Ishikawa (cell line): ENCODE data around the gene PDZRN3.

Experiments used
- CREB1 ChIP-seq: IDR thresholded peaks from 2 replicates; pipeline ENCODE4 v1.6.1; 2012; ENCODE audit warnings: low read depth
- EGR1 ChIP-seq: IDR thresholded peaks from 2 replicates; pipeline ENCODE4 v1.6.1; 2012
- EP300 ChIP-seq: IDR thresholded peaks from 2 replicates; pipeline ENCODE4 v1.6.1; 2012; ENCODE audit warnings: borderline replicate concordance
- MAX ChIP-seq: IDR thresholded peaks from 2 replicates; pipeline ENCODE4 v1.6.1; 2012
- NFIC ChIP-seq: IDR thresholded peaks from 2 replicates; pipeline ENCODE4 v1.6.1; 2012
- RAD21 ChIP-seq: IDR thresholded peaks from 2 replicates; pipeline ENCODE4 v1.6.1; 2012; ENCODE audit warnings: low read depth
- REST ChIP-seq: IDR thresholded peaks from 2 replicates; pipeline ENCODE4 v1.6.1; 2012; ENCODE audit warnings: low read depth, mild to moderate bottlenecking
- TAF1 ChIP-seq: IDR thresholded peaks from 2 replicates; pipeline ENCODE4 v1.6.1; 2012; ENCODE audit warnings: low read depth, mild to moderate bottlenecking
- TCF12 ChIP-seq: IDR thresholded peaks from 2 replicates; pipeline ENCODE4 v1.6.1; 2012; ENCODE audit warnings: low read depth
- TEAD4 ChIP-seq: IDR thresholded peaks from 2 replicates; pipeline ENCODE4 v1.6.1; 2012
- USF1 ChIP-seq: IDR thresholded peaks from 2 replicates; pipeline ENCODE4 v1.6.1; 2012
- YY1 ChIP-seq: IDR thresholded peaks from 2 replicates; pipeline ENCODE4 v1.6.1; 2012; ENCODE audit warnings: low read depth
- ZBTB7A ChIP-seq: IDR thresholded peaks from 2 replicates; pipeline ENCODE4 v1.6.1; 2012; ENCODE audit warnings: low read depth

DNA sequence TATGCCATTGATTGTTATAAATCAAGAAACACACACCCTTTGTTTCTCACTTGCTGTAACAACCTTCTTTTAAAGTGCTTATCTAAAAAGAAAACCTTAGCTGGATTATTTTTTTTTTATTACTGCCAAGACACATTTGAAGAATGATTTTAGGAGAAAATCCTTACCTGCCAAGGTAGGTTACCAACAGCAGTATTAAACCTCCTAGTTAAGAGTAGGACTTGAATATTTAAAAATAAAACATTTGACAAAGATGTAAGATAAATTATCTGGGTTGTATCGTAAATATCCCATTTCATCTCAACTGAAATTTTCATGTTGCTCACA, 192.1 kb downstream of the PDZRN3 start:
- TF ChIP-seq TEAD4 (no peak), NFIC (no peak), MAX (no peak), TCF12 (no peak), EP300 (no peak), CREB1 (no peak), REST (no peak), TAF1 (no peak), RAD21 (no peak), YY1 (no peak), EGR1 (no peak), USF1 (no peak), ZBTB7A (no peak)
